Chondrocyte (in vitro differentiated cells): ENCODE data around the gene VSIR. TPM values are rescaled to one million over a fixed set of nuclear protein-coding genes. Genes with fewer than 3 reads are reported as not detected.

Experiments used
- DNase-seq: peaks from one replicate; pipeline ENCODE4 v3.0.0; 2021; ENCODE audit warnings: mixed read lengths, low spot score
- H3K27ac Mint-ChIP-seq: one replicate; pipeline ENCODE4 v1.8.0; 2021; ENCODE audit warnings: mild to moderate bottlenecking, moderate library complexity, mixed read lengths; ENCODE audit not compliant: unreplicated experiment
- H3K27me3 Mint-ChIP-seq: 2 replicates; pipeline ENCODE4 v1.8.0; 2021; ENCODE audit warnings: low read depth, mixed read lengths
- H3K36me3 Mint-ChIP-seq: 2 replicates; pipeline ENCODE4 v1.8.0; 2021; ENCODE audit warnings: low read depth, mixed read lengths
- H3K4me1 Mint-ChIP-seq: 2 replicates; pipeline ENCODE4 v1.8.0; 2021; ENCODE audit warnings: low read depth, mild to moderate bottlenecking, mixed read lengths
- H3K4me3 Mint-ChIP-seq: one replicate; pipeline ENCODE4 v1.8.0; 2021; ENCODE audit warnings: mild to moderate bottlenecking, moderate library complexity, mixed read lengths; ENCODE audit not compliant: unreplicated experiment
- H3K9me3 Mint-ChIP-seq: 2 replicates; pipeline ENCODE4 v1.8.0; 2021; ENCODE audit warnings: low read depth, mixed read lengths
- total RNA-seq: library from RNA; stranded (reverse); gene quantifications from 3 replicates; pipeline ENCODE4 v1.2.1, GENCODE V29; 2021
- TF ChIP-seq, protein P1 (sequence below): fragments of 200-600 bp; sonication (generic); IDR thresholded peaks from 2 replicates; pipeline ENCODE4 v1.5.0; 2021; ENCODE audit warnings: antibody characterized with exemption, mild to moderate bottlenecking, moderate library complexity

Gene VSIR
- total RNA-seq, 1 donor from 2014 or later = 1.3 TPM

DNA sequence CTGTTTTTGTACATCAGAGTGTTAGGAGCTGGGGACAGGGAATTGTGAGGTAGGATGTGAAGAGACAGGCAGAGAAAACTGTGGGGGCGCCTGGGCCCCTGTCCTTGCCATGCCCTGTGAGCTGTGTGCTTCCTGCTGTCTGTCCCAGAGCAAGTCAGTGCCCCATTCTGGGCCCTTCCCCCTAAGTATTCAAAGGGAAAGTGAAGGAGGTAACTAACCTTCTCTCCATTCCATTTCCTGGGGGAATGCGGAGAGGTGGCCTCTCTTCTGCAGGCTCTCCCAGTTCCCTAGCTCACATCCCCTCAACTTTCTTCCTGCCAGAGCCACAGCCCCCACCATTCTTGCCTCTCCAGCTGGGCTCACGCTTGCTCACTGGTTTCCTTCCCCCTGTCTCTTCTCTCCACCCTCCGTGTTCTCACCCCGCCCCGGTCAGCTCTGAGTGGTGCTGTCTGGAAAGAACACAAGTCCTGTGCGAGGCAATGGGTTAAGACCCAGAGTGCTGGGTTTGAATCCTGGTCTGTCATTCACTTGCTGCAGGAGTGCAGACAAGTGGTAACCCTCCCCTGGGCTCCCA, 9.7 kb upstream of the VSIR start:
- H3K27ac Mint-ChIP-seq = no peak overlapping the region
- no peaks in the 10 kb centered on the region for H3K36me3 Mint-ChIP-seq
- TF ChIP-seq, protein P1, sequence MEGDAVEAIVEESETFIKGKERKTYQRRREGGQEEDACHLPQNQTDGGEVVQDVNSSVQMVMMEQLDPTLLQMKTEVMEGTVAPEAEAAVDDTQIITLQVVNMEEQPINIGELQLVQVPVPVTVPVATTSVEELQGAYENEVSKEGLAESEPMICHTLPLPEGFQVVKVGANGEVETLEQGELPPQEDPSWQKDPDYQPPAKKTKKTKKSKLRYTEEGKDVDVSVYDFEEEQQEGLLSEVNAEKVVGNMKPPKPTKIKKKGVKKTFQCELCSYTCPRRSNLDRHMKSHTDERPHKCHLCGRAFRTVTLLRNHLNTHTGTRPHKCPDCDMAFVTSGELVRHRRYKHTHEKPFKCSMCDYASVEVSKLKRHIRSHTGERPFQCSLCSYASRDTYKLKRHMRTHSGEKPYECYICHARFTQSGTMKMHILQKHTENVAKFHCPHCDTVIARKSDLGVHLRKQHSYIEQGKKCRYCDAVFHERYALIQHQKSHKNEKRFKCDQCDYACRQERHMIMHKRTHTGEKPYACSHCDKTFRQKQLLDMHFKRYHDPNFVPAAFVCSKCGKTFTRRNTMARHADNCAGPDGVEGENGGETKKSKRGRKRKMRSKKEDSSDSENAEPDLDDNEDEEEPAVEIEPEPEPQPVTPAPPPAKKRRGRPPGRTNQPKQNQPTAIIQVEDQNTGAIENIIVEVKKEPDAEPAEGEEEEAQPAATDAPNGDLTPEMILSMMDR = no peak
- peak; percentile 58 for DNase-seq
- no peaks in the 10 kb centered on the region for H3K4me1 Mint-ChIP-seq
- H3K27me3 Mint-ChIP-seq = peaks cover 56% of the 10 kb centered on the region
- no peak overlapping the region for H3K4me3 Mint-ChIP-seq
- H3K9me3 Mint-ChIP-seq = no peaks in the 10 kb centered on the region

DNA sequence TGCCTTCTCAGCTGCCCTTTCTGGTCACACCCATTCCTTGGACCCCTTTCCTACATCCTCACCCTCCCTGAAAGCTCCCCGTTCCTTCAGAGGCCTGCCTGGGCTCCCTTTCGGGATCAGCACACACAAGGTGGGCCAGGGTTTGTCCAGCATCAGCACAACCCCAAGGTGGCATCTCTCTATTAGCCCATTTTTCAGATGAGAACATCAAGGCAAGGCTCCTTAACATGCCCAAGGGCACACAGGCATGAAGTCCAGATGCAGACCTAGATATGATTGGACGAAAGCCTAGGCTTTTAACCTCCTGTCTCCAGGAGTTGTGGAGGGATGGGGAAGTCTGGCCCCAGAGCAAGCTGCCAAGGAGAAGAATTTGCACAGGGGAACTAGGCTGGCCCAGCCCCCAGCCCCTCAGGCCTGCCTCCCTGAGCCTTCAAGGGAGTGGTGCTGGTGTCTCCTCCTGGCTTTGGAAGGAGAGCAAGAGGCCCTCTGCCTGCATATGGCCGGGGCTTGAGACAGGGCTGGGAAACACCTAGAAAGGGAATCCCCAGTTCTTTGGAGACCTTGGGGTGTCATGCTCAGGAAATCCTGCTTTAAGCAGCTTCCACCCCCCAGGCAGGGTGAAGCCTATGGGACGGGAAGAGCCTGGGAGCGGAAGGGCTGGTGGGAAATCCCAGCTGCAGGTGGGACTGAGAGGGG, 9.0 kb upstream of the VSIR start:
- peak; percentile 47 for DNase-seq
- no peaks in the 10 kb centered on the region for H3K36me3 Mint-ChIP-seq
- H3K9me3 Mint-ChIP-seq = peaks cover 2% of the 10 kb centered on the region
- H3K27me3 Mint-ChIP-seq = peaks cover 54% of the 10 kb centered on the region
- no peak overlapping the region for H3K4me3 Mint-ChIP-seq
- no peaks in the 10 kb centered on the region for H3K4me1 Mint-ChIP-seq
- no peak overlapping the region for H3K27ac Mint-ChIP-seq
- TF ChIP-seq, protein P1 = no peak

DNA sequence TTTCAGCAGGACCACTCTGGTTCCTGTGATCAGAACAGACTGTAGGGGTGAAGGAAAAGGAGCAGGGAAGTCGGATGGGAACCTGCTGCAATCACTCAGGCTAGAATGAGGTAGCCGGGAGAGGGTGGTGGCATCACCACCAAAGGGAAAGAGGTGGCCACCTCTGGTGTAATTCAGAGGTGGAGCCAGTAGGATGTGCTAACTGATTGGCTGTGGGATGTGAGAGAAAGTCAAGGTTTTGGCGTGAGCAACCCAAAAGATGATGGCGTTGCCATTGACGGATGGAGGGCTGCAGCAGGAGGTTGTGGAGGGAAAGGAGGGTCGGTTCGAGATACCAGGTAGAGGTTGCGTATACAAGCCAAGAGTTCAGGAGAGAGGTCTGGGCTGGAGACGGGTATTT, 7.4 kb upstream of the VSIR start:
- Mint-ChIP-seq H3K9me3 (peaks cover 2% of the 10 kb centered on the region), H3K4me3 (no peak overlapping the region), H3K36me3 (no peaks in the 10 kb centered on the region), H3K27me3 (peaks cover 43% of the 10 kb centered on the region), H3K27ac (no peak overlapping the region), H3K4me1 (no peaks in the 10 kb centered on the region)
- TF ChIP-seq, protein P1 = no peak
- peak; percentile 12 for DNase-seq

DNA sequence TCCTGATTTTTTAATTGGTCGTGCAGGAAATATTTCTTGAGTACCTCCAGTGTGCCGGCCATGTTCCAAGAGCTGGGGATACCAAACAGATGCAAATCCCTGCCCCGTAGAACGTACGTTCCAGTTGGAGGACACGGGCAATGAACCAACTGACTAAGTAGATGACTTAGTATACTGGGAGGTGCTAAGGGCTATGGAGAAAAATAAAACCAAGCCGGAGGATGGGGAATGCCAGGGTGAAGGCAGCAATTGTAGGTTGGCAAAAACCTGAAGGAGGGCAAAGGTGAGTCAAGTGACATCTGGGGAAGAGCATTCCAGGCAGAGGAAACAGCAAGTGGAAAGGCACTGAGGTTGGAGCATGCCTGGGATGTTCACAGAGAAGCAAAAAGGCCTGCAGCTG, 6.8 kb upstream of the VSIR start:
- no peaks in the 10 kb centered on the region for H3K36me3 Mint-ChIP-seq
- TF ChIP-seq, protein P1 = no peak

DNA sequence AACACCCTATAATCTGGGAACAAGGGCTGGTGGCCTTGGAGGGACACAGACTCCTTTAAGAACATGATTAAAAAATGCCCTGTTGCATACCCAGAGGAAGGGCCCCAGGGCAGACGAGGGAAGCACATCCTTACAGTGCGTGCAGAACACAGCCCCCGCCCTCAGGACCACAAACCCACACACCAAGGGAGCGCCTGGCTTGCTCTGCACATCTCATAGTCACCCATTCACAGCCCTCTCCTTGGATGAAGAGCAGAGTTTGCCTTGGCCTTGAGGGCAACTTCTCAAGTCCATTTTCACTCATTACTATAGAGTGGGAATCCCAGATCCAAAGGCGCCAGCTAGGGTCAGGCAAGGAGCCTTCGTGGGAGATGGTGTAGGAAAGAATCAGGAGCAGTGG, 6.3 kb upstream of the VSIR start:
- TF ChIP-seq, protein P1 = no peak
- Mint-ChIP-seq H3K9me3 (peaks cover 2% of the 10 kb centered on the region), H3K4me3 (no peak overlapping the region), H3K27ac (no peak overlapping the region), H3K36me3 (no peaks in the 10 kb centered on the region), H3K4me1 (no peaks in the 10 kb centered on the region), H3K27me3 (peaks cover 33% of the 10 kb centered on the region)
- peak; percentile 59 for DNase-seq

More for the DNA sequence above, 6.8 kb upstream of the VSIR start:
- Mint-ChIP-seq H3K27me3 (peaks cover 37% of the 10 kb centered on the region), H3K9me3 (peaks cover 2% of the 10 kb centered on the region), H3K4me3 (no peak overlapping the region), H3K27ac (no peak overlapping the region), H3K4me1 (no peaks in the 10 kb centered on the region)
- peak; percentile 8 for DNase-seq
